Stimulated activated CD4-positive, alpha-beta T cell treated with anti-CD3 and anti-CD28 coated beads, Interleukin-15, amount 100 ng/mL, for 48 hours (primary cell): Measurements from ENCODE around the gene RAP1A.

Experiments used
- DNase-seq, 2 donors: peaks; one replicate each; pipeline ENCODE4 v3.0.0-alpha.2; 2020; ENCODE audit warnings: low read depth in 2 of 2

Gene RAP1A

GRCh38 chr1:111719135-111719534 lies 99.5 kb downstream of the RAP1A start:
- DNase-seq, result no peak

GRCh38 chr1:111719674-111720132 lies 100.1 kb downstream of the RAP1A start:
- no peak for DNase-seq

- DNase-seq, result no peak
Measured at GRCh38 chr1:111720274-111720976, 100.8 kb downstream of the RAP1A start.

GRCh38 chr1:111720977-111721786 lies 101.6 kb downstream of the RAP1A start:
- no peak for DNase-seq

- no peak for DNase-seq
Measured at GRCh38 chr1:111723091-111723806, 103.7 kb downstream of the RAP1A start.

- DNase-seq, result no peak
Measured at GRCh38 chr1:111723871-111724270, 104.3 kb downstream of the RAP1A start.

- no peak for DNase-seq
Measured at GRCh38 chr1:111725192-111725591, 105.6 kb downstream of the RAP1A start.

- no peak for DNase-seq
Measured at GRCh38 chr1:111727056-111727455, 107.5 kb downstream of the RAP1A start.

GRCh38 chr1:111729271-111729921 lies 109.8 kb downstream of the RAP1A start:
- no peak for DNase-seq

GRCh38 chr1:111729946-111730681 lies 110.5 kb downstream of the RAP1A start:
- no peak for DNase-seq

GRCh38 chr1:111730706-111731105 lies 111.1 kb downstream of the RAP1A start:
- no peak for DNase-seq

GRCh38 chr1:111731956-111732355 lies 112.4 kb downstream of the RAP1A start:
- no peak for DNase-seq

- DNase-seq, result no peak
Measured at GRCh38 chr1:111732718-111733117, 113.1 kb downstream of the RAP1A start.

- DNase-seq, result no peak
Measured at GRCh38 chr1:111733183-111733991, 113.8 kb downstream of the RAP1A start.

GRCh38 chr1:111733992-111734341 lies 114.4 kb downstream of the RAP1A start:
- DNase-seq, result no peak

GRCh38 chr1:111734426-111734825 lies 114.8 kb downstream of the RAP1A start:
- no peak for DNase-seq

GRCh38 chr1:111734856-111735255 lies 115.3 kb downstream of the RAP1A start:
- no peak for DNase-seq

- no peak for DNase-seq
Measured at GRCh38 chr1:111735321-111735720, 115.7 kb downstream of the RAP1A start.

GRCh38 chr1:111735858-111736544 lies 116.4 kb downstream of the RAP1A start:
- DNase-seq, result no peak
